Liver (tissue), 9 donors: ENCODE measurements around the gene ALG8. TPM values are rescaled to one million over a fixed set of nuclear protein-coding genes. Genes with fewer than 3 reads are reported as not detected.

ENCODE experiments used
- DNase-seq: peaks from one replicate; pipeline ENCODE4 v3.0.0-alpha.2; 2017; ENCODE audit warnings: low spot score
- H3K27ac ChIP-seq, 2 donors: one replicate each; pipeline ENCODE4 v1.7.0; 2013; ENCODE audit warnings: inconsistent platforms in 2 of 2, low read length in 2 of 2, control low read depth in 1 of 2, low read depth in 1 of 2, mild to moderate bottlenecking in 1 of 2
- H3K27me3 ChIP-seq, 4 donors: one replicate each; pipeline versions ENCODE4 v1.6.1 to v1.7.0; 2013; ENCODE audit warnings: low read length in 3 of 4, inconsistent platforms in 1 of 4, mild to moderate bottlenecking in 1 of 4, moderate library complexity in 1 of 4; ENCODE audit not compliant: control insufficient read depth in 4 of 4, insufficient read depth in 4 of 4
- H3K36me3 ChIP-seq, 4 donors: one replicate each; pipeline versions ENCODE4 v1.6.1 to v1.7.0; 2013; ENCODE audit warnings: low read length in 3 of 4, mild to moderate bottlenecking in 3 of 4, low read depth in 1 of 4, moderate library complexity in 1 of 4; ENCODE audit not compliant: control insufficient read depth in 4 of 4, insufficient read depth in 3 of 4
- H3K4me1 ChIP-seq, 4 donors: one replicate each; pipeline versions ENCODE4 v1.6.1 to v1.7.0; 2013; ENCODE audit warnings: low read length in 3 of 4, mild to moderate bottlenecking in 3 of 4, moderate library complexity in 1 of 4; ENCODE audit not compliant: control insufficient read depth in 4 of 4, insufficient read depth in 4 of 4
- H3K4me3 ChIP-seq, 3 donors: one replicate each; pipeline versions ENCODE4 v1.6.1 to v1.7.0; 2013; ENCODE audit warnings: low read length in 3 of 3, control low read depth in 1 of 3, low read depth in 1 of 3, mild to moderate bottlenecking in 1 of 3
- H3K9ac ChIP-seq, 2 donors: one replicate each; pipeline ENCODE4 v1.7.0; 2013; ENCODE audit warnings: low read length in 2 of 2, mild to moderate bottlenecking in 2 of 2, moderate library complexity in 2 of 2, control low read depth in 1 of 2, low read depth in 1 of 2
- H3K9me3 ChIP-seq, 4 donors: one replicate each; pipeline versions ENCODE4 v1.6.1 to v1.7.0; 2013; ENCODE audit warnings: low read length in 3 of 4; ENCODE audit not compliant: control insufficient read depth in 4 of 4
- ATF3 ChIP-seq: IDR thresholded peaks from 2 replicates; pipeline ENCODE4 v1.6.1; 2016; ENCODE audit warnings: antibody characterized with exemption
- CTCF ChIP-seq: fragments of 150-350 bp; IDR thresholded peaks from 2 replicates; pipeline ENCODE4 v1.5.1; 2017; ENCODE audit warnings: improper control_type of control experiment, low read depth, low read length; ENCODE audit not compliant: missing input control
- RXRA ChIP-seq, 2 donors: IDR thresholded peaks; 2 replicates each; pipeline ENCODE4 v1.6.1; 2017 to 2018; ENCODE audit warnings: antibody characterized with exemption in 2 of 2, mild to moderate bottlenecking in 1 of 2
- SP1 ChIP-seq: IDR thresholded peaks from 2 replicates; pipeline ENCODE4 v1.6.1; 2018; ENCODE audit warnings: antibody characterized with exemption, mild to moderate bottlenecking
- TAF1 ChIP-seq: conservative IDR thresholded peaks from 2 replicates; pipeline ENCODE4 v1.6.1; 2016; ENCODE audit warnings: antibody characterized with exemption, mild to moderate bottlenecking
- WGBS: extraction: QIAGEN DNeasy Blood & Tissue Kit; methylation state at CpG from one replicate; pipeline ENCODE4 v1.1.7; 2013; 5-methylcytosine and 5-hydroxymethylcytosine counted together
- polyA plus RNA-seq, 2 donors: library from polyadenylated mRNA; stranded (reverse) in 1 of 2; unstranded in 1 of 2; fragments of 200-250 nt in 1 of 2; fragments of >200 nt in 1 of 2; fragmentation: Nextera tagmentation in 1 of 2; extraction: Ambion mirVana in 1 of 2; gene quantifications; one replicate each; pipeline versions ENCODE4 v1.2.1 to v1.2.3, GENCODE V29; 2013 to 2015
- total RNA-seq, 2 donors: library from RNA; depleted of rRNA; stranded (reverse); fragments of >200 nt; gene quantifications; one replicate each; pipeline ENCODE4 v1.2.3, GENCODE V29; 2014
- TF ChIP-seq, protein P1 (sequence below): IDR thresholded peaks from 2 replicates; pipeline ENCODE4 v1.6.1; 2016; ENCODE audit warnings: antibody characterized with exemption, mild to moderate bottlenecking
- donor health status: healthy.
- donor health status: healthy.
- donor health status: healthy.
- donor health status: healthy.
- donor health status: healthy.

Gene ALG8
- total and polyA plus RNA-seq, 4 donors: 29.4 to 46.0 (median 38.0) TPM

DNA sequence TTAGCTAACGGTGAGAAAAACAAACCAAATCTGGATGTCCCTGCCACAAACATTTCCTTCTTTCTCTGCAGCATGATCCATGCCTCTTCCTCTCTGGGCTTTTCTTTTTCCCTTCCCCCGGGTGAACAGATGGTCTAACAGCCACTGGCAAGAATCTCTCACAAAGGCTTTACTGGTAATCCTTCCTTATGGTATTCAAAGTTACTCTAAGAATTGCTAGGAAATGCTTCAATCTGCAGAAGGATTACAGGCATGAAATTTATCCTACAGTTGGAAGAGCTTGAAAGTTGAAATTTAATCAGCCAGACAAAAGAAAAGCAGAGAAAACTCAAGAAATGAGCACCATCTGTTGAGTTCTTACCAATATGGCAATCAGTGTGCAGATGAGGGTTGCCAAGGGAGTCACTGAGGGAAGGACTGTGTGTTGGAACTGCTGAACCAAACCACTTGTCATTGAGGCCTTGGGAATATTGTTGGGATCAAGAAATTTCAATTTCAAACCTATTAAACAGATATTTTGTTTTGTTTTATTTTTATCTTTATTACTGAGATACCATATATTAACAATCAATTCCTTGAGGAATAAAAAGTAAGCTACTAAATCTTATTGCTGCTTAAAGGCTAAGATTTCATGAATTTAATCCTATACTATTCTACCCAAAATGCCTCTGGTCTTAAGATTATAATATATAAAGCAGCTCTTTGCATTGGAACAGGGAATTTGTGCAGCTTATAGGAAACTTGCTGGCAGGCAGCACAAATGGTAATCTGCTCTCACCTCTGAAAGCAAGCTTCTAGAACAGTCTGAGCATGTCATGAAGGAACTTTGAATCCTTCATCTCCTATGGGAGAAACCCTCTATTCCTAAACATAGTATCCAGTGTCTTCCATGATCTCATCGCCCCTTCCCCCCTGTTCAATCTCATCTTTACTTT lies 30.1 kb downstream of the ALG8 start (continued):
- TF ChIP-seq, protein P1, sequence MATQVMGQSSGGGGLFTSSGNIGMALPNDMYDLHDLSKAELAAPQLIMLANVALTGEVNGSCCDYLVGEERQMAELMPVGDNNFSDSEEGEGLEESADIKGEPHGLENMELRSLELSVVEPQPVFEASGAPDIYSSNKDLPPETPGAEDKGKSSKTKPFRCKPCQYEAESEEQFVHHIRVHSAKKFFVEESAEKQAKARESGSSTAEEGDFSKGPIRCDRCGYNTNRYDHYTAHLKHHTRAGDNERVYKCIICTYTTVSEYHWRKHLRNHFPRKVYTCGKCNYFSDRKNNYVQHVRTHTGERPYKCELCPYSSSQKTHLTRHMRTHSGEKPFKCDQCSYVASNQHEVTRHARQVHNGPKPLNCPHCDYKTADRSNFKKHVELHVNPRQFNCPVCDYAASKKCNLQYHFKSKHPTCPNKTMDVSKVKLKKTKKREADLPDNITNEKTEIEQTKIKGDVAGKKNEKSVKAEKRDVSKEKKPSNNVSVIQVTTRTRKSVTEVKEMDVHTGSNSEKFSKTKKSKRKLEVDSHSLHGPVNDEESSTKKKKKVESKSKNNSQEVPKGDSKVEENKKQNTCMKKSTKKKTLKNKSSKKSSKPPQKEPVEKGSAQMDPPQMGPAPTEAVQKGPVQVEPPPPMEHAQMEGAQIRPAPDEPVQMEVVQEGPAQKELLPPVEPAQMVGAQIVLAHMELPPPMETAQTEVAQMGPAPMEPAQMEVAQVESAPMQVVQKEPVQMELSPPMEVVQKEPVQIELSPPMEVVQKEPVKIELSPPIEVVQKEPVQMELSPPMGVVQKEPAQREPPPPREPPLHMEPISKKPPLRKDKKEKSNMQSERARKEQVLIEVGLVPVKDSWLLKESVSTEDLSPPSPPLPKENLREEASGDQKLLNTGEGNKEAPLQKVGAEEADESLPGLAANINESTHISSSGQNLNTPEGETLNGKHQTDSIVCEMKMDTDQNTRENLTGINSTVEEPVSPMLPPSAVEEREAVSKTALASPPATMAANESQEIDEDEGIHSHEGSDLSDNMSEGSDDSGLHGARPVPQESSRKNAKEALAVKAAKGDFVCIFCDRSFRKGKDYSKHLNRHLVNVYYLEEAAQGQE: no peak

DNA sequence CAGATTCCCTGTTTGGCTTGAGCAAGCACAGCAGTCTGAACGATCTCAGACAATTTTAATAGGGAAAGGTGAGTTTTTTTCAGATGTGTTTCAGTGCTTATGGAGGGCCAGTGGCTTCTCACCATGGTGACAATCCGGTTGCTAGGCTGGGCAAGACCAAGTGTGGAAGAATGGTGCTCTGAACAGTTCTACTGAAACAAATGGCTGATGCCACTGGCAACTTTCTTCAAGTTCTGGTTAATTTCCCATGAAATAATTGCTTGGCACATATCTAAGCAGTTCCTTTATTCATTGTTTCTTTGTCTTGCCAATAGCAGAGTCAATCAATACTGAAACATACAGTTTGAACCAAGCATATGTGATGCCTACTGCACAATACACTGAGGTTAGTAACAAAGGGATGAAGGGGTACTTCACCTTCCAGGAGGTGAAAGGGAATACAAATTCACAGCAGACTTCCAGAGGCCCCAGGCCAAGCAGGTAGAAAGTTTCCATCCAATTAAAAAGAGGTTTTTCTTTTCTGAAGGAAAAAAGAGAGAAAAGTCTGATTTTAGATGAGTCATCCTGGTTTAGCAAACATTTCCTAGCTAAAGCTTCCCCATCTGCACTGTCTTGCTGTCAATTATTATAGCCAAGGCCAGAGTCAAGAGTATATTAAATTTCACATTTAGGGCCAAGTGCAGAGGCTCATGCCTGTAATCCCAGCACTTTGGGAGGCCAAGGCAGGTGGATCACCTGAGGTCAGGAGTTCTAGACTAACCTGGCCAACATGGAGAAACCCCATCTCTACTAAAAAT lies 38.6 kb downstream of the ALG8 start:
- no peaks in the 10 kb centered on the region for H3K9me3 ChIP-seq
- WGBS: 96% methylated on average over 2 of the region's 2 CpGs
- H3K9ac ChIP-seq: no peak overlapping the region
- H3K27me3 ChIP-seq: no peaks in the 10 kb centered on the region
- TF ChIP-seq TAF1: no peak
- no peak for TF ChIP-seq CTCF
- no peak for TF ChIP-seq ATF3
- no peak for TF ChIP-seq RXRA (IDR thresholded peaks at IDR 0.05)
- H3K27ac ChIP-seq: no peak overlapping the region
- peaks cover 2 to 18% (median 12%) of the 10 kb centered on the region in 4 donors for H3K36me3 ChIP-seq
- no peaks in the 10 kb centered on the region for H3K4me1 ChIP-seq
- H3K4me3 ChIP-seq: no peak overlapping the region
- DNase-seq: no peak

DNA sequence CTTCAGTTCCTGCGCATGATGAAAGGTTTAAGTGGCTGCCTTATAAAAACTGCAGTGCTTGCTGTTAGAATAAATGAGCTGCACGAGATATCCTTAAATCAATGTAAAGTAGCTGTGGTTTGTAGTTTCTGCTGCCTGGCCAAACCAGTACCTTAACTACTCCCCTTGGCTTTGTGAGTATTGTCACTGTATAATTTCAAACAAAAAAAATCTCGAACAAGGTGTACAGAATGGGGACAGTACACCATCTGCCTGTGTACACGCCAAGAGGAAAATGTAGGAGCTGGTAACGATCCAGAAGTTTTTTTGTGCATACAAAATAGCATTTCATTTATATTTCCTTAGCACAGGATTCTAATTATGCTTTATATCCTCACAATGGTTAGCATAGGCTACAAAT lies 39.2 kb downstream of the ALG8 start:
- Histone ChIP-seq H3K4me1 (no peaks in the 10 kb centered on the region), H3K9me3 (no peaks in the 10 kb centered on the region), H3K36me3 (peaks cover 2 to 18% (median 12%) of the 10 kb centered on the region in 4 donors), H3K9ac (no peak overlapping the region), H3K27me3 (no peaks in the 10 kb centered on the region), H3K27ac (no peak overlapping the region), H3K4me3 (no peak overlapping the region)
- WGBS: 92% methylated on average over 5 of the region's 5 CpGs
- no peak for DNase-seq
- no peak for TF ChIP-seq SP1
